ENCODE results near the gene TFDP2.
A peak's percentile ranks its signal among the peaks of the same experiment; 100 is the strongest.
"Not testable (repeated sequence)": the region's sequence is repeated elsewhere in the genome, so short reads cannot be mapped to it uniquely, and the experiment has no call there.

Gene TFDP2

DNA sequence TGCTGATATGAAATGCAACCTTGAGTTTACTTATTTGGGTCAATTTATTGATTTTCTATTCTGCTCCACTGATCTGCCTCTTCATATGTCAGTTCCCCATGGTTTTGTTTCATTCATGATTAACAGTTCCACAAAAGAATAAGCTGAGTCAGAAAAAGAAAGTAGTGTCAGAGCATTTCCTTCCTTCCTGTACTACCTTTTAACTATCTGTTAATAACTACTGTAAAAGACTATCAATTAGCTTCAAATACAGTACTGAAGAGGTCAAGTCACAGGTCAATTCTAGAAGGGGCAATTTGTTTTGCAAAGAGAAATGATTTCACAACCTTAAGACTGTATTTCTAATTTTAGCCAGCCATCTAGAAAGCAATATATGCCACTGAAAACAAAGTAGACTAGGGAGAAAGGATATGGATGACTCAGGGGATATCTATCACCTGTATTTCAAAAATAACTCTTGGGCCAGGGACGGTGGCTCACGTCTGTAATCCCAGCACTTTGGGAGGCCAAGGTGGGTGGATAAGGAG, 129.5 kb downstream of the TFDP2 start:
- peak; percentile 23 for DNase-seq

DNA sequence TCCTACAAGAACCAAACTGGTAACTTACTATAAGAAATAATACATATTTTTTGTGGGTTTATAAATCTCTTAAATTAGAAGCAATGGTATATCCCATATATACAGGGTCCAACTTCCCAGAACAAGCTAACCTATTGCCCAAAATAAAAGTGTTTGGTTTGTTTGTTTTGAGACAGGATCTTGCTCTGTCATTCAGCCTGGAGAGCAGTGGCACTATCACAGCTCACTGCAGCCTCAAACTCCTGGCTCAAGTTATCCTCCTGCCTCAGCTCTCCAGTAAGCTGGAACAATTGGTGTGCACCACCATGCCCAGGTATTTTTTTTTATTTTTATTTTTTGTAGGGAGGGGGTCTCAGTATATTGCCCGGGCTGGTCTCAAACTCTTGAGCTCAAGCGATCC, 135.4 kb downstream of the TFDP2 start:
- DNase-seq: no peak

DNA sequence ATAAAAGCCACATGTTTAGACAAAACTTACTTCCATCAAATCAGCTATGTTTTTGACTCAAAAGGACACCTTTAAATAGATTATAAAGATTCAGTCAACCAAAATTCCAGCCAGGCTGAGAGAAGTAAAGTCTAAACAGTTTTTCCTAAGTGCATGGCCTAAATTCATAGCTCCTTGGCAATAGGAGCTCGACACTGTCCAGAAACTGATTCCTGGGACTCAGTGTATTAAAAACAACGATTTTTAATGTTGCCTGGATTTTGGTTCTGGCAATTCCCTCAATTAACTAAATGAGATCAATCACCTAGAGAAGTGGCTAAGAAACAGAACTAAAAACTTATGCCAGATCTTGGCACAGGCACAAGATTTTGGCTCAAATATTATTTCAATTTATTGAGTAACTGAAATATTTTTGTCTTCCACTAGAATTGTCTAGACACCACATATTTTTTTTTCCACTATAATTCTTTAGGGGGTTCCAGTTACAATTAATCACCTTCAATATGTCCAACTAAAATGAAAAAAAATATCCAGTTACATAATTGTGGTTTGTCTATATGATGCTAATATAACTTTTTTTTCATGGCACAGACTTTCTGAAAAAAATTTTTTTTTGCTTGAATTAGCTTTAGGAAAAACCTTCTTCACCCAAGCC, 135.9 kb downstream of the TFDP2 start:
- DNase-seq: no peak

DNA sequence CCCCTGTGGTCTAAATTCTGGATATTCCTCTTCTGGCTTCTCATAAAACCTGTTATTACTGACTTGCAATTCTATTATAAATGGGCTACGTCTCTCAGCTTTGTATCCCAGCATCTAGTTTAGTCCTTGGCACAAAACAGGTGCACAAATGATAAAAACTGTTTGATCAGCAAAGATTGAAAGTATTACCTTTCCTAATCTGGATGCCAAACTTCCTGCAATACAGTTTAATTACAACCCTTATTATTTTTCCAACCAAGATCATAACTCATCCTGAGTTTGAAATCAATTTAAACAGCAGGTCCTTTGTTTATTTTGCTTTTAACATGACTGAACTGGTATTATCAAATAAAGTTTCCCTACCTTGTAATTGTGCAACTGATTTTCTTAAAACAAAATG, 140.3 kb downstream of the TFDP2 start:
- DNase-seq: no peak

DNA sequence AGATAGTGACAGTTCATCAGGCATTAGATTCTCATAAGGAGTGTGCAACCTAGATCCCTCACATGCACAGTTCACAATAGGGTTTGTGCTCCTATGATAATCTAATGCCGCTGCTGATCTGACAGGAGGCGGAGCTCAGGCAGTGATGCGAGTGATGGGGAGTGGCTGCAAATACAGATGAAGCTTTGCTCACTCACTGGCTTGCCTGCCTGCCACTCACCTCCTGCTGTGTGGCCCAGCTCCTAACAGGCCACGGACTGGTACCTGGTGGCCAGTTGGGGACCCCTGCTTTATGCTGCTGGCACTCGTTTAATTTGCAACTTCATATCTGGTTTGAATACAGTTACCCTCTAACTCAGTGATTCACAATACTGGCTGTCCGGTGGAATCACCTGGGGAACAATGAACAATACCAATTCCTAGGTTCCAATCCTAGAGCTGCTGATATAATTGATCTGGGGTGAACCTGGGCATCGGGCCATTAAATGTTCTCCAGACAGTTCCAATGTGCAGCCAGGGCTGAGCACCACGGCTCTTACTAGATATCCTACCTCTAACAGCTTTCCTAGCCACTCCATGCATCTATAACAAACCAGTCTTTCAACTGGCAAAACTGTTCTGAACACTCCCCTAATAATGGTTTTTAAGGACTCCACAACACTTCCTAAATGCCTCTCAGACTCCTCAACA, 141.5 kb downstream of the TFDP2 start:
- no peak for DNase-seq

DNA sequence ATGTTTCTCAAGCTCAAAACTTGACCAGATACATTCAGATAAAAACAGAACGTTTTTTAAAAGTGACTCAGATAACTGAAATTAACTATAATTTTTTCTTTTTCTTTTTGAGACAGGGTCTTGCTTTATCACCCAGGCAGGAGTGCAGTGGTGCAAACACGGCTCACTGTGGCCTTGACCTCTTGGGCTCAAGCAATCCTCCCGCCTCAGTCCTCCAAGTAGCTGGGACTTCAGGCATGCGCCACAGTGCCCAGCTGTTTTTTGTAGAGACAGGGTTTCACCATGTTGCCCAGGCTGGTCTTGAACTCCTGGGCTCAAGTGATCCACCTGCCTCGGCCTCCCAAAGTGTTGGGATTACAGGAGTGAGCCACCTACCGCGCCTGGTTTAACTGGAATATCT, 144.4 kb downstream of the TFDP2 start:
- not testable (repeated sequence) for DNase-seq

DNA sequence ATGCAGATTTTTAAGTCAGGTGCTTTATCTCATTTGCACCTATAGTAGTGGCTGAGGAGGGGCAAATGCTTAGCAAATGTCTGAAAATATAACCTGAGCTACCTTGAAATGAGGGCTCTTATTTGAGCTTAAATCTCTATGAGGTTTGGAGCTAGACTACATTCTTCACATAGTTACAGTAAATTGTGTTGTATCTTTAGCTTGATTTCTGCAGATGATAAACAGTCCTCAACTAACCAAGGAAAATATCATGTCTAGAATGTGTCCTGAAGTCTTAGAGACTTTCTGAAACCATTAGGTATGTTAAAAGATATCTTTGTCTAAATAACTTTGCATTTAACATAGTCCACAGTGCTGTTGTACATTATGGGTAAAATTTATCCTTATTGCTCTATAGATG, 145.3 kb downstream of the TFDP2 start:
- DNase-seq: no peak

DNA sequence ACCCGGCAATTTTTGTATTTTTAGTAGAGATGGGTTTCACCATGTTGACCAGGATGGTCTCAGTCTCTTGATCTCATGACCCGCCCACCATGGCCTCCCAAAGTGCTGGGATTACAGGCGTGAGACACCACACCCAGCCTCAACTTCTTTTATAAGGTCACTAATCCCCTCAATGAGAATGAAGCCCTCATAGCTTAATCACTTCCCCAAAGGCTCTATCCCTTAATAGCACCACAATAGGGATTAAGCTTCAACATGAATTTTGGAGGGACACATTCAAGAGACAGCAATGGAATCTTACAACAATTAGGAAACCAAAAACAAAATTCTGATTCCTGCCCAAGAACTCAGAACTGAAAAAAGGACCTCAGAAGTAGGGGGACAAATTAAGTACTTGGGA, 146.1 kb downstream of the TFDP2 start:
- DNase-seq: no peak

DNA sequence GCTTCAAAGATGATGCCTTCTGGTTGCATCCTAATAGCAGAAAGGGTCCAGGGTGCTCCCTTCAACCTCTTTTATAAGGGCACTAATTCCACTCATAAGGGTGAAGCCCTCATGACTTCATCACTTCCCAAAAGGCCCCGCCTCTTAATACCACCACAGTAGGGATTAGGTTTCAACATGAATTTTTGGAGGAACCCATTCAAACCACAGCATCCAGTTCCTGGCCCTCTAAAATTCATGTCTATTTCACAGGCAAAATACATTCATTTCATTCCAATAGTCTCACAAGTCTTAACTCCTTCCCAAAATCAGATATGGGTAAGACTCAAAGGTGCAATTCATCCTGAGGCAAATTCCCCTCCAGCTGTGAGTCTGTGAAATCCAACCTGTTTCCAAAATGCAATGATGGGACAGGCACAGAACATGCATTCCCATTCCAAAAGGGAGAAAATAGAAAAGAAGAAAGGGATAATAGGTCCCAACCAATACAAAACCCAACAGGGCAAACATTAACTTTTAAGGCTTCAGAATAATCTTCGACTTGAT, 148.9 kb downstream of the TFDP2 start:
- DNase-seq: no peak

DNA sequence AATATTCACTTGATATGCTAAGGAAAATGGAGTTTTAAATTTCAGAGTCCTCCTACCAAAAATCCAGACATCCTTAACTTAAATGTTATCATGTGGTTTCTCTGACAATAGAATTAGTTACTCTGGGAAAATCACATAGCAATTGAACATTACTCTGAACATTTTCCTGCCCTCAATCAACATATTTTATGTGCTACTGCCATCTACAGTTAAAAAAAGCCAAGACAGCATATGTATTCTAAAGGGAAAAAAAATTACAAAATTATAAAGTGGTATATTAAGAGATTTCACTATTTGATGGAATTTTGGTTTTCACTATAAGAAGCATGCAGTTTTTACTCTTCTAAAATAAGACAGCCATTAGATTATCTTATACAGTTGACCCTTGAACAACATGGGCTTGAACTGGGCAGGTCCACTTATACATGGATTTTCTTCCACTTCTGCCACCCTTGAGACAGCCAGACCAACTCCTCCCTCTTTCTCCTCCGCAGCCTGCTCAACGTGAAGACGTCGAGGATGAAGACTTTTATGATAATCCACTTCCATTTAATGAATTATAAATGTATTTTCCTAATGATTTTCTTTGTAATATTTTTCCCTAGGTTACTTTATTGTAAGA, 150.6 kb downstream of the TFDP2 start:
- DNase-seq: peak; percentile 16

DNA sequence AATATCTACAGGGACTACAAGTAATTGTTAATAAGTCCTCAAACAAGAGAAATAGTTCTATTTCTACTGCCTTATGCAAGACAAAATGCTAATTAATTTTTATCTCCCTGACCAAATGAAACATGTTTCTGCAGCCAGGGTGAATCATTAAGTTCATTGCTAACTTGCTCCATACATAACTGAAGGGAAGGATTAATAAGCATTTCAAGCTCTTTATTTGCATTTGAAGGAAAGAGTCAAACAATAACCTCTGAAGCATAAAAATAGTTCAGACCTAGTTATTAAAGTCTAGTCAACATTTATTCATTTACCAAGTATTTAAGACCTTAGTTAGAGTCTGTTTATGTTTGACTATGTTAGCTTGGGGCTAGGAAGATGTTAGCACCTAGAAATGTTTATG, 152.9 kb downstream of the TFDP2 start:
- no peak for DNase-seq

DNA sequence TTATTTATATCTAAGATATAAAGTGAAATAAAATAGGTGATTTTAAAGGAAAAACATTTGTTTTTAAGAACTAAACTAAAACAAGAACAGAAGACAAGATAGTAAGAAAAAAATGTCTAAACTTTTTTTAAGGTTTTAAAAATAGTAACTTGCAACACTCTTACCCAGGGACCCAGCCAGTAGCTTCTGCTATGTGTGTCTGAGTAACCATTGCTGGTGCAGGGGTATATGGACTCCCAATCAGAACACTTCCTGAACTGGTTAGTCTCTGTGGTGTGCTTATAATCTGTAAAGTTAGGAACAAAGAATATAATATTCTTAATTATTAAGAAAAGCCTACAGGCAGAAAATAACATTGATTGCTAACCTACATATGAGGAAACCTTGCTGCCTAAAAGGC, 154.5 kb downstream of the TFDP2 start:
- peak; percentile 28 for DNase-seq

DNA sequence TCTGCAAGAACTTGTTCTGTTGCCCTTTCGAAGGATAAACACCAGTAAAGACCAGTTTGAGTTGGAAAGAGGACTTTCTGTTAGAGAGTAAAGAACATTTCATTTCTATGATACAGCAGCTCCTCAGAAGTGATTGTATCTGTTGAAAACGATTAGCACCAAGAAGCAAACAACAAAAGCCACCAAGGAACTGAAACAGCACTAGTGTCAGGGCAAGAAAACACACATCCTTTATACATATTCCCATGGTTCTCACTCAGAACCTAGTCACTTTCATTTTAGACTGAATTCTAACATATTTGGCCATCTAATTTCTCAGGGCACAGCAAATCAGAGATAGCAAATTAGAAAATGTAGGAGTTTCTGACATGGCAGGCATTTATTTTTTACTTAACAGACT, 156.8 kb downstream of the TFDP2 start:
- no peak for DNase-seq

DNA sequence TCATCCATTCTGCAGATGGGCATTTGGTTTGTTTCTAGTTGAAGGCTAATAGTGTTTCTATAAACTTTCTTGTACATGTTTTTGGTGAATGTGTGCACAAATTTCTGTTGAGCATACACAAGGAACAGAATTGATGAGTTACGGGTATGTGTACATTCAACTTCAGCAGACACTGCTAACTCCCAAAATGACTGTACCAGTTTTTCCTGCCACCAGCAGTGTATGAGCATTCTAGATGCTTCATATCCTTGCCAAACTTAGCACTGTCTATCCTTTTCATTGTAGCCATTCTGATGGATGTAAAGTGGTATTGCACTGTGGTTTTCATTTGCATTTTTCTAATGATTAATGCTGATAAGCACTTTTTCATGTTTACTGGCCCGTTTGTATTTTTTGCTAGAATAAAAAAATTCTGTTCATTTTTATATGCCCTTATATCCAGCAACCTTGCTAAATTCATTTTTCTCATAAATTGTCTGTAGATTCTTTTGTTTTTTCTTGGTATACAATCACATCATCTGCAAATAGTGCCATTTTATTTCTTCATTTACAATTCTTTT, 162.7 kb downstream of the TFDP2 start:
- DNase-seq: no peak

DNA sequence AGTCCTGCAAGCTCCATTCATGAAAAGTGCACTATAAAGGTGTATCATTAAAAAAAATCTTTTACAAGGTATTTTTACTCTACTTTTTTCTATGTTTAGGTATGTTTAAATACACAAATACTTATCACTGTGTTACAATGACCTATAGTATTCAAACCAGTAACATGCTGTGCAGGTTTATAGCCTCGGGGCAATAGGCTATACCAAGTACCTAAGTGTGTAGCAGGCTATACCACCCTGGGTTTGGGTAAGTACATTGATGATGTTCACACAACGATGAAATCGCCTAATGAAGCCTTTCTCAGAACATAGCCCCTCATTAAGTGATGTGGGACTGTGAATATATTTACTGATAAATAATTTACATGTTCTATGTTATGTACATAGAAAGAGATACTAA, 168.3 kb downstream of the TFDP2 start:
- DNase-seq: no peak

DNA sequence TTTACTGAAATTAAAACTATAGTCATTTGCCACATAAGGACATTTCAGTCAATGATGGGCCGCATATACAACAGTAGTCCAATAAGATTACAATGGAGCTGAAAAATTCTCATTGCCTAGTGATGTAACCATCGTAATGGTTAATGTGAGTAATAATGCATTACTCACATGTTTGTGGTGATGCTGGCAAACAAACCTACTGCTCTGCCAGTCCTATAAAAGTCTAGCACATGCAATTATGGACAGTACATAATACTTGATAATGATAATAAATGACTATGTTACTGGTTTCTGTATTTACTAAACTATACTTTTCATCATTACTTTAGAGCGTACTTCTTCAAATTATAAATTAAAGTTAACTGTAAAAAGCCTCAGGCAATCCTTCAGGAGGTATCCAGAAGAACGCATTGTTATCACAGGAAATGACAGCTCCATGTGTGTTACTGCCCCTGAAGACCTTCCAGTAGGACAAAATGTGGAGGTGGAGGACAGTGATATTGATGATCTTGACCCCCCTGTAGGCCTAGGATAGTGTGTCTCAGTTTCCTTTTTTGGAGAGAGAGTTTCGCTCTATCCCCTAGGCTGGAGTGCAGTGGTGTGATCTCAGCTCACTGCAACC, 170.2 kb downstream of the TFDP2 start:
- peak; percentile 29 for DNase-seq

DNA sequence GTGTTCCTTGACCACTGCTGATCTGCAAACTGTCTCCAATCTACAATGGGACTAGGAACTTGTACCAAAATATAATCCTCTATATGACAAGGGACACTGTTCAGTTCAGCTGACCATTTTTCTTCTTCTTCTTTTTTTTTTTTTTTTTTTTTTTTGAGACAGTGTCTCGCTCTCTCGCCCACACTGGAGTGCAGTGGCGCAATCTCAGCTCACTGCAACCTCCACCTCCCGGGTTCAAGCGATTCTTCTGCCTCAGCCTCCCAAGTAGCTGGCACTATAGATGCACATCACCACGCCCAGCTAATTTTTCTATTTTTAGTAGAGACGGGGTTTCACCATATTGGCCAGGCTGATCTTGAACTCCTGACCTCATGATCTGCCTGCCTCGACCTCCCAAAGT, 174.6 kb downstream of the TFDP2 start:
- DNase-seq: peak; percentile 8

DNA sequence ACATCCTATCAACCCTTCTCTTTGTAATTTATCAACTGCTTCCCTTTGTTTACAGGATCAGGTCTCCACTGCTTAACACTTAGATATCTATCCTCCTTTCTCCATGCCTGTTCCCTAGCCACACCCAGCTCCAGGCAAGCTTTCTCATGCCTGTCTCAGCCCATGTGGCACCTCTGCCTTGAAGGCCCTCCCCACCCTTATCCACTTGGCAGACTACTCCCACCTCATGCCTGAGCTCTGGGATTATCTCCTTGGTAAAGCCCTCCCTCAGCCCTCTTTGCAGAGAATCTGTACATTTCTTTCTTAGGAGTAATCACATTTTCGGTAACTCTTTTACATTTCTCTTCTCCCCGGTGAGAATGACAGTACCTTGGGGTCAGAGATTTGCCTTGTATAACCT, 176.9 kb downstream of the TFDP2 start:
- no peak for DNase-seq

DNA sequence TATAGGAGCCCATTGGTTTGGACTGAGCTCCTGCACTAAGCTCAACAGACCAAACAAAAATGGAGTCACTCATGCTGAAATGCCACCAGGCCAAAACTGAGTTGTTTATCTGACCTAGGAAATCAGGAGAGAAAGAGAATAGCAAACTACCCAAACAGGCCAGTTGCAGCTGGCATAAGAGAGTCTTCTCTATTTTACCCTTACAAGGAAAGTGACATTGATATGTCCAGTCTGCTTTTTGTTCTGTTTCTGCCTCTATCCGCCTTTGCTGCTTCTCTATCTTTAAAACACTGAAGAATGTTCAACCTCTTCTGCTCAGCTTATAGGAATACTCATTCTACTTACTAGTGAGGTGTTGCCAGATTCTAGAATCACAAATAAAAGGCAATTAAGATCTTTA, 177.8 kb downstream of the TFDP2 start:
- no peak for DNase-seq

DNA sequence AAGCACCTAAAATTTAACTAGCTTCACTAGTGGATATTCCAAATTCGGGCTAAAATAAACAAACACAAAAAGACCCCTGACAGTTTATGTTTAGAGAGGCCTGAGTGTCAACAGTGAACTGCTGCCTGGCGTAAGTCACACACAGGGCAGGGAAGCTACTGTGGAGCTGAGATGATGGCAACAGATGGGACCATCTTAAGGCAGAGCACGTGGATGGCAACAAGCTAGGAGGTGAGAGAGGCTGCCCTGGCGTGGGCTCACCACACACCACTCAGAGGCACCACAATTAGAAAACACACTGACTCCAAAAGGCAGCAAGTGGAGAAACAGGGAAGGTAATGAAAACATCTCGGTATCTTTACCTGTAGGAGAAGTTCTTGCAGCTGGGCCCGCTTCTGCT, 179.6 kb downstream of the TFDP2 start:
- DNase-seq: no peak

DNA sequence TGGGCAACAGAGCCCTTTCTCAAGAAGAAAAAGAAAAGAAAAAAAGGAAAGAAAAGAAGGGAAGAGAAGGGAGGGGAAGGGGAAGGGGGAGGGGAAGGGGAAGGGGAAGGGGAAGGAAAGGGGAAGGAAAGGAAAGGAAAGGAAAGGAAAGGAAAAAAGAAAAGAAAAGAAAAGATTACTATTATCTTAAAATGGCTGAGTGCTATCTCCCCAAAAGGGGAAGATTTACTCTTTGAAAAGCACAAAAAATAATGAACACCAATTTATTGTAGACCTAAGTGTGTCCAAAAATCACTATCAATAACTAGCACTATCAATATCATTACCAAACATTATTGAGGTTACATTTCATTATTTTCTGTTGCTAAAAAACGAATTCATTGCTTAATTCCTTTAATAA, 183.9 kb downstream of the TFDP2 start:
- DNase-seq: no peak

DNA sequence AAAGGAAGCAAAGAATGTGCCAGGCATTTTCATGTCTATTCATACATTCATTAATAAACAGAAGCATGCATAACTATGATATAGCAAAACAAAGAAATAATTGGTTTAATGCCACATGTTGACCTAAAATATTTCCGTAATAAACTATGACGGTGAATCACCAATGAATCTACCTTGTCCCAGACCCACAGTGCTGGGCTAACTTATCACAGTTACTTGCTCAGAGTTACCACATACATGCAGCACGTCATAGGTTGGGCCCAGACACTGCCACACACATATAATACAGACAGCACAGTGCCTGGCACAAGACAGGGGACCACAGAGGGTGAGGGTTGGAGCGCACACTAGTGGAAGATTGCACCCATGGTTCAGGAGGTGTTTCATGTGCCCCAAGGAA, 186.0 kb downstream of the TFDP2 start:
- no peak for DNase-seq

DNA sequence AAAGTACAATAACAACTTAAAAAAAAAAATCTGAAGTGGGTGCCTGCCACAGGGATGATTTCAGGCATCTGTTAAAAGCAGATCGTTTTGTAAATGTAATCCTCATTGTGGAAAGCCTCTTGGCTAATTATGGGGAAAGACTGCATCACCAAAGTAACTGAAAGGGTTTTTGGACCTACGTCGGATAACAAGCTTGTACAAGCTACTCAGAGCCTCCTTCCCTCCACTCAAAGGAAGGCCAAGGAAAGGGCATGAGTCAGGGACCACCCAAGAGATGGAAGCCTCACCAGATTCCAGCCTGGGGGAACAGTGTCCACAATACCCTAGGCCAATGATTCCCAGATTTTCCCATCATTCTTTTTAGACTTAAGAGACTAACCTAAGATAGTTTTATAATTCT, 188.6 kb downstream of the TFDP2 start:
- DNase-seq: no peak
